NCI-H82 treated with DMSO at 0.1 percent for 48 hours (cell line): ENCODE data around the gene KCTD10.
"Not testable (repeated sequence)": the region's sequence is repeated elsewhere in the genome, so short reads cannot be mapped to it uniquely, and the experiment has no call there.

Source experiments
- DNase-seq: peaks from one replicate; lab custom pipeline; 2025; ENCODE audit not compliant: unreplicated experiment; lab: John Stamatoyannopoulos, UW

KCTD10 gene

GRCh38 chr12:109475121-109475520, 2.0 kb downstream of the KCTD10 start:
- no peak for DNase-seq

DNA sequence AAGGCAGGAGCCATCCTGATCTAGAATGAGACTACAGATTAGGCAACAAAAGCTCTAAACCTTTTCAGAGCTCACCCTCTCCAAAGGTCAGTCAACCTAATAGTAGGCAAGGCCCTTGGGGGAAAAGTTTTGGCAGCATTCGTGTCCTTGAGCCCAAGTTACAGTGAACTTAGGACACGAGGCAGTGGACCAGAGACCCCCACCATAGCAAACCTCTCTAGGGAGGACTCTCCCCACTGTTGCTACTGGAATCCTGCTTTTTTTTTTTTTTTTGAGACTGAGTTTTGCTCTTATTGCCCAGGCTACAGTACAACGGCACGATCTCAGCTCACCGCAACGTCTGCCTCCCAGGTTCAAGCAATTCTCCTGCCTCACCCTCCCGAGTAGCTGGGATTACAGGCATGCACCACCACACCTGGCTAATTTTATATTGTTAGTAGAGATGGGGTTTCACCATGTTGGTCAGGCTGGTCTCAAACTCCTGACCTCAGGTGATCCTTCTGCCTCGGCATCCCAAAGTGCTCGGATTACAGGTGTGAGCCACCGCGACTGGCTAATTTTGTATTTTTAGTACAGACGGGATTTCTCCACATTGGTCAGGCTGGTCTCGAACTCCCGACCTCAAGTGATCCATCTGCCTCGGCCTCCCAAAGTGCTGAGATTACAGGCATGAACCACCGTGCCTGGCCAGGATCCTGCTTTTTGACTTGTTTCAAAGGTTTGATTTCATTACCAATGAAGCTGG, 3.4 kb downstream of the KCTD10 start:
- DNase-seq = not testable (repeated sequence)

- no peak for DNase-seq
Measured at GRCh38 chr12:109473006-109473405, 4.1 kb downstream of the KCTD10 start.

GRCh38 chr12:109469517-109469916, 7.6 kb downstream of the KCTD10 start:
- no peak for DNase-seq

- DNase-seq = no peak
Measured at GRCh38 chr12:109467978-109468676, 9.0 kb downstream of the KCTD10 start.

- DNase-seq = no peak
Measured at GRCh38 chr12:109466821-109467220, 10.3 kb downstream of the KCTD10 start.

- DNase-seq = no peak
Measured at GRCh38 chr12:109466305-109466704, 10.8 kb downstream of the KCTD10 start.

DNA sequence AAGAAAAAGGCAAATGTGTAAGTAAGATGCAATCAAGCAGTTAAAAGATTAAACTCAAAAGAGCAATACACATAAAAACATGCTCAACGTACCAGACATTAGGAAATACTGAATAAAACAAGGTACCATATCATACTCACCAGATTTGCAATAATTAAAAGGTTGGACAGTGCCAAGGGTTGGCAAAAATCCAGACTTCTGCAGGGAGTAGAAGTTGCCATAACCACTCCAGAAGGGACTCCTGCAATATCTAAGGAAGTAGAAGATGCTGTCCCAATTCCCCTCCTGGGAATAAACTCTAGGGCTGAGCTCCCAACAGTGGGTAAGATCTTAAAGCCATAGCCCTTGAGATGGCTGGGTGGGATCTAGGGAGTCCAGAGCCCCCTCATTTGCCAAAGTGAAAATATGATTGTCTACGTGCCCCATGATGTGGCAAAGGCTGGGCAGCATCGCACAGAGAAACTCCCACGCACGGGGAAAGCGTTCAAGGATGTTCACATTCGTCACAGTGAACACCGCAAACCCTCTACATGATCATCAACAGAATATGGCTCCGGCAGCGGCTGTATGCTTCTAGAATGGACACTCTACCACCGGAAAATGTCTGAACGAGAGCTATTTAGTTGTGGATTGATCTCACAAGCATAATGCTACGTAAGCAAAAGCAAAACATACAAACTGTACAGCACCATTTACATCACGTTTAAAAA, 12.3 kb downstream of the KCTD10 start:
- DNase-seq = no peak

DNA sequence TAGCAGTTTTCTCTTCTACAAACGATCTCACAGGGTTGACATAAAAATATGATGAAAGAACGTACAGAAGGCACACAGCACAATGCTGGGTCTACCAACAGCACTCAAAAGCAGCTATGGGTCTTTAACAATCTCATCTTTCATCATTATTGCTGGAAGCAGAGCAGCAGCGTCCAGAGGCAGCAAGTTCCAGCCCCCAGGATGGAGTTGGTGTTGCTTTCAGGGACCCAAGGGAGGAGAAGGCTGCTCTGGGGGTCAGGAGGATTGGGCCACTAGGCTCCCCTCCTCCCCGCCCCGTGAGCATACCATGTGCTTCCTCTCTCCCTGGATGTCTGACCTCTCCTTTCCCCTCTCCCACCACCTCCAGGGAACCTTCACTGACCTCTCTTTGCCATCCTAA, 13.3 kb downstream of the KCTD10 start:
- no peak for DNase-seq

DNA sequence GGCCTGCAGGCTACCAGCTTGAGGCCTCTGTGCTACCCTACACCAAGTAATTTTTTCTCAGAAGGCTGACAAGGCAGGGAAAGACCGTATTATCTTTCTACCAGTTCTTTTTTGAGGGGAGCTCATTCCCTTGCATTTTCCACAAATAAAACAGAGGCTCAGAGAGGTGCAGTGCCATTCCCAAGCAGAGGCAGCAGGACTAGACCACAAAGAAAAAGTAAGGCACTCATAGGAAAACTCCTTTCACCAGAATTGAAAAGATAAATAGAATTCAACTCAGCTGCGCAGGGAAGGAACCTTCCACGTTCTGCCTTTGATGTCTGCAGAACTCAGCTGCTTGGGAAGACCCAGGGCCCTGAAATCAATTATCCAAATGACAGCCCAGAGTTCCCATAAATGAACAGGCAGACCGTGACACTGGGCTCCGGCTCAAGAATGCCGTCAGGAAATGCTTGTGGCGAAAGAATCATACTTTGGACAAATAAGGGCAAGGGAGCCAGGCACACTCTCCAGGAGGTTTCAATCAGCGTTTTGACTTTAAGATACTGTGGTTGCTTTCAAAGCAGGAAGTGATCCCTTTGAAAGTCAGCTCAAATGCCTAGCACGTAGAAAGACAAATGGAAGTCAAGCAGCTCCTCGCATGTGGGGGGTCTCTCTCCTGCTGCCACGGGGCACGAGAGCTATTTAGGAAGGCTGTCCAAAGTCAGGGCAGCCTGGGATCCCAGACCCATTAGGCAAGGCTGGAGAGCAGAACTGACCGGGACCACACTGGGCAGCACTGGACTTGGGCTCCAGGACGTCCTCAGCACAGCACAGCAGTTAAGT, 14.0 kb downstream of the KCTD10 start:
- DNase-seq = no peak

- no peak for DNase-seq
Measured at GRCh38 chr12:109461846-109462756, 15.0 kb downstream of the KCTD10 start.

DNA sequence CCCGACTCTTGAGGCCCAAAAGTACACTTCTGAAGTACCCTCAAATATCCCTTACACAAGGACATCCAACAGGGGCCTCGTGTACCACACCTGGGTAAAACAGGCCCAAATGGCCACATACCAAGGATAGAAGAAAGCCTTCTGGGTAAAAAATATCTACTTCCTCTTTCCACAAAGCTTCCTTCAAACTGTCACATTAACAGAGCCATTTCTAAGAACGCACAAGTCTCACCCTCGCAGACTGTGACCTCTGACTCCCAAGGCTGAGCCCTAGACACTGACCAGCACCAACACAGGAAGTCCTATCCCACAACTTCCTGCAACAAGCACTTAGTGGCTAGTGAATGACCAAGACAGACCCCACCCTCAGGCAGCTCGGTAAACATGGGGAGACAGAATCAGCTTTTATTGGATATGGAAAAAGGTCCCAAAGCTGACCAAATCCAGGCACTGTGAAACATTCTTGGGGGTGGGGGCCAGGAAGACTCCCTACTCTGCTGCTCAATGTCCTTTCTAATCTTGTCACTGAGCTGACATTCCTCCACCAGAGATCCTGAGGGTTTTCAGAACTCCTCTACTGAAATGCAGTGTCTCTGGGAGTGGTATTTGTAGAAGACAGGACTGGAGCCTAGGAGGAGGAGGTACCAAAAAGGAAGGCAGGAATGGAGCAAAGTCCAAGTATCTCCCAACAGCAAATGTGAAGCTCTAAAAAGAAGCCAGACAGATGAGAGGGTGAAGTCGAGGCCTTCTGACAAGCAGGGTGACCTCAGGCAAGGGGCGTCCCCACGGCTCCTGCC, 15.9 kb downstream of the KCTD10 start:
- DNase-seq = no peak

DNA sequence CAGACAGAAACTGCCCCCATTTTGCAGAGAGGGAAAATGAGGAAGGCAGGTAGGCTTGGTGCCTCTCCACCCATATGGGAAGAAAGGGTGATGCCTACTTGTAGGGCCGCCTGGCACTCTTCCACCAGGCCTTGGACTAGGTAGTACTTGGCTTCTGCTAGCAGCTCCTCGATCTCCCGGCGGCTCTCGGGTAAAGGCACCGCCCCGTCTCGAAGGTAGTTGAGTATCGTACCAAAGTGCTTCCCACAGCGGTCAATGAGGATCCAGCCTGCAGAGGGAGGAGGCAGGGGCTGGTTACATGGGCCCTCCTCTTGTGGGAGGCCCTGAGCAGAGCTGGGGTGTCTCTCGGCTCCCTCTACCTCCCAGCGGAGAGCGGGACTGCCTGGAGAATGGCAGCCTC, 16.6 kb downstream of the KCTD10 start:
- DNase-seq = no peak

- no peak for DNase-seq
Measured at GRCh38 chr12:109459247-109459646, 17.9 kb downstream of the KCTD10 start.

DNA sequence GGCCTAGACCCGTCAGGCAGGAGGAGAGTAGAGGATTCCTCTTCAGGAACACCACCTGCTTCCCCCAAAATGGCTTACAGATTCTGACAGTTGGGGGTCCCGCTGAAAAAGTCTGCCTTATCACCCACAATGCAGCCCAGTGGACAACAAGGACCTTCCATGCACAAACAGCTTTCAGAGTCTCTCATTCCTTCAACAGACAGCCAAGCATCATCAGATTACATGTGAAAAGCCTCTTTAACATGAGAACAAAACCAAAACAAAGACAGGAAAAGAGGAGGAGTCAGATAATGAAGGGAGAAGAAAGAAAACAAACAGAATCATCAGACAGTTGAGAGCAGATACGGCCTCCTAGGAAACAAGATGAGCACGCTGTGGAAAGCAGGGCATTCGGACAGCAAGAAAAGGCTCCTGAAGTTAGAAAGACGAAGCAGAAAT, 18.3 kb downstream of the KCTD10 start:
- DNase-seq = no peak

- DNase-seq = no peak
Measured at GRCh38 chr12:109458086-109458485, 19.0 kb downstream of the KCTD10 start.

DNA sequence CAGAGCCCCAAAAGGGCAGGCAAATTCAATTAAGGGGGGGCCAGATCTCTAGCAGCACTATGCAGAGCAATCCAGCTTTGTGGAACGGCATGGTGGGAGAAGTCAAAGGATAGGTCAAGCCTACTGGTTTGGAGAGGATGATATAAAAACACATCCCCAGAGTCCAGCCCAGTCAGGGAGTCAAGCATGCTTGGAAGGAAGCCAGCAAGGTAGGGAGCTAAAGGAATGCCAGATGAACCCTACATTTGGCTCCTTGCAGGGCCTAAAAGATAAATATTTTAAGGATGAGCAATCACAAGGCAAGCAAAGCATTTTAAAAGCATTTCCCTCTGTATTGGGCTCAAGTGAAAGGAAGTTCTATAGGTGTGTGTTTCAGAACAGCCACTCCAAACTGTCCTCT, 21.4 kb downstream of the KCTD10 start:
- no peak for DNase-seq

- DNase-seq = no peak
Measured at GRCh38 chr12:109452489-109452888, 24.6 kb downstream of the KCTD10 start.

DNA sequence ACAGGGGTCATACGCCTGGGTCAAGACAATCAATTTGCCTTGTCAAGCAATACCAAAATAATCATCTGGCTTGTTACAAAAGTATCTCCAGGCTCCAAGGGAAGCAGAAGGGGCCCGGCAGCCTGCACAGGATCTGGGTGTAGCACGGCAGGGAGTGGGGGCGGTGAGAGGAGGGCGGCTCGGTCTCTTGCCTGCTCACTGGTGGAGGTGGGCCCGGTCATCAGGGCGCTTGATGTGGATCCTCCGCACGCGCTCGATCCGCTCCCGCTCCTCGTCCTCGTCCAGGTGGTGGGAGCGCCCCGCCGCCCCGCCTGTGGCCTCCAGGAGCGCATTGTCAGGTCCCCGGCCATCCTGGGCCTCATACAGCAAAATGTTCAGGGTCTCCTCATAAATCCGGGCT, 25.7 kb downstream of the KCTD10 start:
- DNase-seq = no peak
